ENCODE measurements around the gene ERO1B.

The ERO1B gene

GRCh38 chr1:236239092-236239585 is 42.6 kb downstream of the ERO1B start:
- no peak for DNase-seq (ENCODE audit: low read depth in 1 of 2, low spot score in 1 of 2)
- TF ChIP-seq, protein P1, sequence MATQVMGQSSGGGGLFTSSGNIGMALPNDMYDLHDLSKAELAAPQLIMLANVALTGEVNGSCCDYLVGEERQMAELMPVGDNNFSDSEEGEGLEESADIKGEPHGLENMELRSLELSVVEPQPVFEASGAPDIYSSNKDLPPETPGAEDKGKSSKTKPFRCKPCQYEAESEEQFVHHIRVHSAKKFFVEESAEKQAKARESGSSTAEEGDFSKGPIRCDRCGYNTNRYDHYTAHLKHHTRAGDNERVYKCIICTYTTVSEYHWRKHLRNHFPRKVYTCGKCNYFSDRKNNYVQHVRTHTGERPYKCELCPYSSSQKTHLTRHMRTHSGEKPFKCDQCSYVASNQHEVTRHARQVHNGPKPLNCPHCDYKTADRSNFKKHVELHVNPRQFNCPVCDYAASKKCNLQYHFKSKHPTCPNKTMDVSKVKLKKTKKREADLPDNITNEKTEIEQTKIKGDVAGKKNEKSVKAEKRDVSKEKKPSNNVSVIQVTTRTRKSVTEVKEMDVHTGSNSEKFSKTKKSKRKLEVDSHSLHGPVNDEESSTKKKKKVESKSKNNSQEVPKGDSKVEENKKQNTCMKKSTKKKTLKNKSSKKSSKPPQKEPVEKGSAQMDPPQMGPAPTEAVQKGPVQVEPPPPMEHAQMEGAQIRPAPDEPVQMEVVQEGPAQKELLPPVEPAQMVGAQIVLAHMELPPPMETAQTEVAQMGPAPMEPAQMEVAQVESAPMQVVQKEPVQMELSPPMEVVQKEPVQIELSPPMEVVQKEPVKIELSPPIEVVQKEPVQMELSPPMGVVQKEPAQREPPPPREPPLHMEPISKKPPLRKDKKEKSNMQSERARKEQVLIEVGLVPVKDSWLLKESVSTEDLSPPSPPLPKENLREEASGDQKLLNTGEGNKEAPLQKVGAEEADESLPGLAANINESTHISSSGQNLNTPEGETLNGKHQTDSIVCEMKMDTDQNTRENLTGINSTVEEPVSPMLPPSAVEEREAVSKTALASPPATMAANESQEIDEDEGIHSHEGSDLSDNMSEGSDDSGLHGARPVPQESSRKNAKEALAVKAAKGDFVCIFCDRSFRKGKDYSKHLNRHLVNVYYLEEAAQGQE (IDR thresholded peaks at IDR 0.05; ENCODE audit: insufficient replicate concordance, low read depth), result no peak
- TF ChIP-seq GABPA (IDR thresholded peaks at IDR 0.05; ENCODE audit: low read depth) (no peak), SPI1 (IDR thresholded peaks at IDR 0.05; ENCODE audit: borderline replicate concordance, low read depth) (no peak), POLR2AphosphoS5 (IDR thresholded peaks at IDR 0.05; ENCODE audit: low read depth) (no peak)
- TF ChIP-seq, protein P2, sequence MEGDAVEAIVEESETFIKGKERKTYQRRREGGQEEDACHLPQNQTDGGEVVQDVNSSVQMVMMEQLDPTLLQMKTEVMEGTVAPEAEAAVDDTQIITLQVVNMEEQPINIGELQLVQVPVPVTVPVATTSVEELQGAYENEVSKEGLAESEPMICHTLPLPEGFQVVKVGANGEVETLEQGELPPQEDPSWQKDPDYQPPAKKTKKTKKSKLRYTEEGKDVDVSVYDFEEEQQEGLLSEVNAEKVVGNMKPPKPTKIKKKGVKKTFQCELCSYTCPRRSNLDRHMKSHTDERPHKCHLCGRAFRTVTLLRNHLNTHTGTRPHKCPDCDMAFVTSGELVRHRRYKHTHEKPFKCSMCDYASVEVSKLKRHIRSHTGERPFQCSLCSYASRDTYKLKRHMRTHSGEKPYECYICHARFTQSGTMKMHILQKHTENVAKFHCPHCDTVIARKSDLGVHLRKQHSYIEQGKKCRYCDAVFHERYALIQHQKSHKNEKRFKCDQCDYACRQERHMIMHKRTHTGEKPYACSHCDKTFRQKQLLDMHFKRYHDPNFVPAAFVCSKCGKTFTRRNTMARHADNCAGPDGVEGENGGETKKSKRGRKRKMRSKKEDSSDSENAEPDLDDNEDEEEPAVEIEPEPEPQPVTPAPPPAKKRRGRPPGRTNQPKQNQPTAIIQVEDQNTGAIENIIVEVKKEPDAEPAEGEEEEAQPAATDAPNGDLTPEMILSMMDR (IDR thresholded peaks at IDR 0.05; ENCODE audit: insufficient read depth, low read length), result no peak
- Histone ChIP-seq H3K27me3 (ENCODE audit: insufficient read depth, poor library complexity, severe bottlenecking) (no peaks in the 10 kb centered on the region), H3K27ac (replicated peaks) (no peak overlapping the region), H3K4me3 (replicated peaks; ENCODE audit: insufficient read depth, low read length) (no peak overlapping the region)

DNA sequence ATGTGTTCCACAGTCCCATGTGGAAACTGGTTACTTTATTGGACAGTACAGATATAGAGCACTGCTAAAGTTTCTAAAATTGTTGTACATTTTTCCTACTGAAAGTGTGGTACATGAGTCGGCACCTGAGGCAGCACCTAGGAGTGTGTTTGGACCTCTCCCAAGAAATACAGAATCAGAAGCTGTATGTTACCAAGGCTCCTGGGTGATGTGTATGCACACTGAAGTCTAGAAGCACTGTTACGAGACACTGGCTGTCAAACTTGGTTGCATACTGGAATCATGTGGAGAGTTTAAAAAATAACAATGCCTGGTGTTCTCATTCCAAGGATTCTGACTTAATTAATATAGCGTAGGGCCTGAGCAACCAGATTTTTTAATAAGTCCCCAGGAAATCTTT is 46.6 kb downstream of the ERO1B start:
- Histone ChIP-seq H3K27ac (replicated peaks) (no peak overlapping the region), H3K4me3 (replicated peaks; ENCODE audit: insufficient read depth, low read length) (no peak overlapping the region), H3K27me3 (ENCODE audit: insufficient read depth, poor library complexity, severe bottlenecking) (no peaks in the 10 kb centered on the region)
- TF ChIP-seq, protein P2 (IDR thresholded peaks at IDR 0.05; ENCODE audit: insufficient read depth, low read length), result no peak
- TF ChIP-seq SPI1 (IDR thresholded peaks at IDR 0.05; ENCODE audit: borderline replicate concordance, low read depth), result no peak
- no peak for TF ChIP-seq POLR2AphosphoS5 (IDR thresholded peaks at IDR 0.05; ENCODE audit: low read depth)
- TF ChIP-seq, protein P1 (IDR thresholded peaks at IDR 0.05; ENCODE audit: insufficient replicate concordance, low read depth), result no peak
- no peak for TF ChIP-seq GABPA (IDR thresholded peaks at IDR 0.05; ENCODE audit: low read depth)
- no peak for DNase-seq (ENCODE audit: low read depth in 1 of 2, low spot score in 1 of 2)

- no peaks in the 10 kb centered on the region for H3K27me3 ChIP-seq (ENCODE audit: insufficient read depth, poor library complexity, severe bottlenecking)
- H3K4me3 ChIP-seq (replicated peaks; ENCODE audit: insufficient read depth, low read length), result no peak overlapping the region
- H3K27ac ChIP-seq (replicated peaks), result no peak overlapping the region
- TF ChIP-seq SPI1 (IDR thresholded peaks at IDR 0.05; ENCODE audit: borderline replicate concordance, low read depth) (peak; percentile 45; the same call in 1 of the 2 replicates), GABPA (IDR thresholded peaks at IDR 0.05; ENCODE audit: low read depth) (no peak)
- peak in 1 of 2 experiments; percentile 40 for DNase-seq (ENCODE audit: low read depth in 1 of 2, low spot score in 1 of 2)
These were observed 53.3 kb downstream of the ERO1B start for GRCh38 chr1:236228411-236228810.

- Histone ChIP-seq H3K27me3 (ENCODE audit: insufficient read depth, poor library complexity, severe bottlenecking) (no peaks in the 10 kb centered on the region), H3K27ac (replicated peaks) (peak overlapping the region; percentile 78; the same call in 1 of the 2 replicates), H3K4me3 (replicated peaks; ENCODE audit: insufficient read depth, low read length) (no peak overlapping the region)
- TF ChIP-seq POLR2AphosphoS5 (IDR thresholded peaks at IDR 0.05; ENCODE audit: low read depth) (no peak), SPI1 (IDR thresholded peaks at IDR 0.05; ENCODE audit: borderline replicate concordance, low read depth) (no peak), GABPA (IDR thresholded peaks at IDR 0.05; ENCODE audit: low read depth) (no peak)
- TF ChIP-seq, protein P1 (IDR thresholded peaks at IDR 0.05; ENCODE audit: insufficient replicate concordance, low read depth), result no peak
- TF ChIP-seq, protein P2 (IDR thresholded peaks at IDR 0.05; ENCODE audit: insufficient read depth, low read length), result no peak
- no peak for DNase-seq (ENCODE audit: low read depth in 1 of 2, low spot score in 1 of 2)
These were observed 59.1 kb downstream of the ERO1B start for GRCh38 chr1:236222632-236223031.
